HAP-1 (cell line): Measurements from ENCODE around the gene CCR8.

Experiments used
- DNase-seq, 2 experiments: peaks; one replicate each; pipeline ENCODE4 v3.0.0-alpha.2; 2016 to 2020; ENCODE audit warnings: low spot score in 2 of 2
- H3K27me3 ChIP-seq: fragments of 250-450 bp; sonication (Bioruptor Pico); 2 replicates; pipeline ENCODE4 v1.5.1; 2020; ENCODE audit warnings: low read depth, mild to moderate bottlenecking, moderate library complexity
- H3K36me3 ChIP-seq: fragments of 250-450 bp; sonication (Bioruptor Pico); replicated peaks from 2 replicates; pipeline ENCODE4 v1.5.1; 2020; ENCODE audit warnings: mild to moderate bottlenecking
- H3K4me1 ChIP-seq: fragments of 250-450 bp; sonication (Bioruptor Pico); 2 replicates; pipeline ENCODE4 v1.5.1; 2020; ENCODE audit warnings: mild to moderate bottlenecking
- H3K4me3 ChIP-seq: fragments of 250-450 bp; sonication (Bioruptor Pico); 2 replicates; pipeline ENCODE4 v1.5.1; 2020; ENCODE audit warnings: mild to moderate bottlenecking, moderate library complexity
- H3K9me3 ChIP-seq: fragments of 250-450 bp; sonication (Bioruptor Pico); 2 replicates; pipeline ENCODE4 v1.5.1; 2020; ENCODE audit warnings: mild to moderate bottlenecking, moderate library complexity
- in situ Hi-C: fragments of 300-500 bp; cut with MboI; formaldehyde crosslinking; loops from 3 replicates; pipeline ENCODE4 v1.14.3; 2020; ENCODE audit warnings: low sequenced_read_pairs, inconsistent platforms, mixed read lengths

The CCR8 gene

GRCh38 chr3:39376959-39377634, 47.6 kb downstream of the CCR8 start:
- Histone ChIP-seq H3K27me3 (no peaks in the 10 kb centered on the region), H3K9me3 (no peaks in the 10 kb centered on the region)
- in situ Hi-C loops, result no loop called here

GRCh38 chr3:39378088-39378487, 48.6 kb downstream of the CCR8 start:
- in situ Hi-C loops, result no loop called here
- H3K27me3 ChIP-seq, result no peaks in the 10 kb centered on the region
- peak; percentile 54 to 71 for DNase-seq
- H3K4me1 ChIP-seq, result peaks cover 8% of the 10 kb centered on the region
- no peaks in the 10 kb centered on the region for H3K9me3 ChIP-seq
- H3K36me3 ChIP-seq, result no peaks in the 10 kb centered on the region
- no peak overlapping the region for H3K4me3 ChIP-seq

More at GRCh38 chr3:39376959-39377634, 47.6 kb downstream of the CCR8 start:
- DNase-seq, result peak; percentile 32 to 68
- H3K4me1 ChIP-seq, result peaks cover 3% of the 10 kb centered on the region; the same call in 1 of the 2 replicates
- H3K36me3 ChIP-seq, result no peaks in the 10 kb centered on the region
- no peak overlapping the region for H3K4me3 ChIP-seq

DNA sequence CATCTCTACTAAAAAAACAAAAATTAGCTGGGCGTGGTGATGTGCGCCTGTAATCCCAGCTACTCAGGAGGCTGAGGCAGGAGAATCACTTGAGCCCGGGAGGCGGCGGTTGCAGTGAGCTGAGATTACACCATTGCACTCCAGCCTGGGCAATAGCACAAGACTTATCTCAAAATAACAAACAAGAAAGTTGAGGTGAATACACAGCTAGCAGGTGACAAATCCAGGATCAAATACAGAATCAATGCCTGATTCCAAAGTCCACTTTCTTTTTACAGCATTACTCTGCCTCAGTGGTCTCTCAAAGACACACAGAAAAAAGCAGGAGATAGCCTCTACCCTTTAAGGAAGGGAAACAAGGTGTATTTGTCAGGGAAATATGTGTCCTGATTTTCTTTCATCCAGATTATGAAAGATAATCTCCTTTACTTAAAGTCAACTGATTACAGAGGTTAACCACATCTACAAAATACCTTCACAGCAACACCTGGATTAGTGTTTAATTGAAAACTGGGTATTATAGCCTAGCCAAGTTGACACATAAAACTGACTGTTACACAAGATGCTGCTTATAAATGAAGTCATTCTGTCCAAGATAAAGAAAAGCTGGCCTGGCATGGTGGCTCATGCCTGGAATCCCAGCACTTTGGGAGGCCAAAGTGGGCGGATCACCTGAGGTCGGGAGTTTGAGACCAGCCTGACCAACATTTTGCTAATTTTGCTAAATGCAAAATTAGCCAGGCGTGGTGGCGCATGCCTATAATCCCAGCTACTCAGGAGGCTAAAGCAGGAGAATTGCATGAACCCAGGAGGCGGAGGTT, 49.7 kb downstream of the CCR8 start:
- in situ Hi-C loops, result no loop called here
- H3K4me1 ChIP-seq, result peaks cover 8% of the 10 kb centered on the region
- H3K36me3 ChIP-seq, result peaks cover 6% of the 10 kb centered on the region; the same call in 1 of the 2 replicates
- no peaks in the 10 kb centered on the region for H3K9me3 ChIP-seq
- no peaks in the 10 kb centered on the region for H3K27me3 ChIP-seq
- DNase-seq, result no peak
- H3K4me3 ChIP-seq, result no peak overlapping the region

DNA sequence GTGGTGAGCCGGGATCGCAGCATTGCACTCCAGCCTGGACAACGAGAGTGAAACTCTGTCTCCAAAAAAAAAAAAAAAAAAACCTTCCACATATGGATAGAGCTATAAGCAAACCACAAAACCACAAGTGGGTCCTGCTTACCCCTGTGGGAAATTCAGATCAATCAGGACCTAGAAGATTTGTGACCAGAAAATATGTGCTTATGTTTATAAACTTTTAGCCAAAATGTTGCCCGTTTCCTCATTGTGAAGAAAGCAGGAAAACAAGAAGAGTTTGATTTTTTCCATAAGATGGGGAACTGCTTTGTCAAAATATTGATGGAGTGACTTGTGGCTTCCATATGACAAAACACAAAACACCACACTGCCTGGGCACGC, 50.3 kb downstream of the CCR8 start:
- no peak for DNase-seq
- in situ Hi-C loops, result loop anchor here (5.0 kb wide), 1 partner anchor 192 kb away; no protein-coding TSS in a partner anchor

GRCh38 chr3:39381432-39381831, 51.9 kb downstream of the CCR8 start:
- peaks cover 18% of the 10 kb centered on the region for H3K4me1 ChIP-seq
- in situ Hi-C loops, result loop anchor here (5.0 kb wide), 1 partner anchor 194 kb away; no protein-coding TSS in a partner anchor
- no peak overlapping the region for H3K4me3 ChIP-seq
- no peaks in the 10 kb centered on the region for H3K27me3 ChIP-seq
- H3K9me3 ChIP-seq, result no peaks in the 10 kb centered on the region
- no peak for DNase-seq
- H3K36me3 ChIP-seq, result peaks cover 6% of the 10 kb centered on the region; the same call in 1 of the 2 replicates

More for the DNA sequence above, 50.3 kb downstream of the CCR8 start:
- peaks cover 6% of the 10 kb centered on the region; the same call in 1 of the 2 replicates for H3K36me3 ChIP-seq
- peaks cover 10% of the 10 kb centered on the region for H3K4me1 ChIP-seq
- H3K9me3 ChIP-seq, result no peaks in the 10 kb centered on the region
- H3K27me3 ChIP-seq, result no peaks in the 10 kb centered on the region
- no peak overlapping the region for H3K4me3 ChIP-seq
